OCI-LY7 (cell line): ENCODE data around the gene SERPINH1. TPM values are rescaled to one million over a fixed set of nuclear protein-coding genes. Genes with fewer than 3 reads are reported as not detected.

Experiments used
- BruUV-seq: library from RNA; stranded (reverse); fragments of 400-500 nt; replicated peaks from 2 replicates; lab custom pipeline; 2021; lab: Mats Ljungman, UMichigan
- CTCF ChIA-PET: fragments of 300-600 bp; sonication (Branson Sonifier 250); formaldehyde crosslinking; loops from one replicate; lab custom pipeline; 2022; ENCODE audit warnings: antibody characterized with exemption; ENCODE audit not compliant: unreplicated experiment; lab: Charles Lee
- POLR2A ChIA-PET: fragments of 300-600 bp; sonication (Branson Sonifier 250); formaldehyde crosslinking; loops from one replicate; lab custom pipeline; 2022; ENCODE audit warnings: antibody characterized with exemption; lab: Charles Lee
- DNase-seq: peaks from one replicate; pipeline ENCODE4 v3.0.0-alpha.2; 2015; ENCODE audit warnings: low spot score
- H2AFZ ChIP-seq: fragments of 200-600 bp; sonication (generic), shearing (Covaris generic); 2 replicates; pipeline ENCODE4 v1.6.1; 2014; ENCODE audit warnings: mild to moderate bottlenecking, antibody characterized with exemption, low read length, moderate library complexity
- H3K27ac ChIP-seq: fragments of 200-600 bp; sonication (generic); 2 replicates; pipeline ENCODE4 v1.5.1; 2014; ENCODE audit warnings: mixed run types, low read depth, mild to moderate bottlenecking, moderate library complexity, low read length, inconsistent platforms; ENCODE audit not compliant: poor library complexity, severe bottlenecking
- H3K36me3 ChIP-seq: fragments of 200-600 bp; sonication (generic); 2 replicates; pipeline ENCODE4 v1.6.1; 2014; ENCODE audit warnings: mild to moderate bottlenecking, antibody characterized with exemption, low read length, moderate library complexity, mixed read lengths; ENCODE audit not compliant: insufficient read depth
- H3K4me1 ChIP-seq: fragments of 200-600 bp; sonication (generic); 2 replicates; pipeline ENCODE4 v1.5.1; 2014; ENCODE audit warnings: mild to moderate bottlenecking, low read length; ENCODE audit not compliant: insufficient read depth, poor library complexity, severe bottlenecking
- H3K4me2 ChIP-seq: fragments of 200-600 bp; sonication (generic); 2 replicates; pipeline ENCODE4 v1.6.1; 2014; ENCODE audit warnings: mild to moderate bottlenecking, low read length
- H3K4me3 ChIP-seq: fragments of 200-600 bp; sonication (generic); 2 replicates; pipeline ENCODE4 v1.5.1; 2014; ENCODE audit warnings: mild to moderate bottlenecking, low read depth, low read length; ENCODE audit not compliant: poor library complexity, severe bottlenecking
- H3K79me2 ChIP-seq: fragments of 200-600 bp; sonication (generic); 2 replicates; pipeline ENCODE4 v1.6.1; 2016; ENCODE audit warnings: low read depth, mild to moderate bottlenecking, low read length, moderate library complexity, mixed read lengths; ENCODE audit not compliant: insufficient read depth
- H3K9me2 ChIP-seq: fragments of 200-600 bp; sonication (generic); 2 replicates; pipeline ENCODE4 v1.6.1; 2016; ENCODE audit warnings: mild to moderate bottlenecking, low read length, mixed read lengths; ENCODE audit not compliant: insufficient read depth
- H3K9me3 ChIP-seq: fragments of 200-600 bp; sonication (generic); 2 replicates; pipeline ENCODE4 v1.6.1; 2014; ENCODE audit warnings: mild to moderate bottlenecking, mixed run types, low read length, mixed read lengths
- H4K20me1 ChIP-seq: fragments of 200-600 bp; sonication (generic); 2 replicates; pipeline ENCODE4 v1.6.1; 2014; ENCODE audit warnings: mild to moderate bottlenecking, antibody characterized with exemption, low read length, moderate library complexity, mixed read lengths; ENCODE audit not compliant: insufficient read depth
- EZH2phosphoT487 ChIP-seq: fragments of 200-600 bp; sonication (generic); IDR thresholded peaks from 2 replicates; pipeline ENCODE4 v1.6.1; 2018; ENCODE audit warnings: low read depth, borderline replicate concordance, mild to moderate bottlenecking, mixed run types, antibody characterized with exemption, low read length, moderate library complexity, mixed read lengths
- intact Hi-C: fragments of 100-400 bp; cut with micrococcal nuclease; formaldehyde crosslinking; loops from one replicate; pipeline ENCODE4 v1.10.0; 2022; ENCODE audit not compliant: unreplicated experiment
- total RNA-seq, 2 experiments: library from RNA; depleted of rRNA in 1 of 2; stranded (reverse); fragments of >200 nt in 1 of 2; shearing (Covaris generic) in 1 of 2; gene quantifications; 2 replicates each; pipeline ENCODE4 v1.2.3, GENCODE V29; 2014 to 2022
- TF ChIP-seq, protein P1 (sequence below): fragments of 200-600 bp; sonication (generic); conservative IDR thresholded peaks from 2 replicates; pipeline ENCODE4 v1.5.1; 2014; ENCODE audit warnings: mild to moderate bottlenecking, antibody characterized with exemption, low read length, moderate library complexity, mixed read lengths

SERPINH1 gene
- total RNA-seq, 2 experiments from 2014 or later: not detected

DNA sequence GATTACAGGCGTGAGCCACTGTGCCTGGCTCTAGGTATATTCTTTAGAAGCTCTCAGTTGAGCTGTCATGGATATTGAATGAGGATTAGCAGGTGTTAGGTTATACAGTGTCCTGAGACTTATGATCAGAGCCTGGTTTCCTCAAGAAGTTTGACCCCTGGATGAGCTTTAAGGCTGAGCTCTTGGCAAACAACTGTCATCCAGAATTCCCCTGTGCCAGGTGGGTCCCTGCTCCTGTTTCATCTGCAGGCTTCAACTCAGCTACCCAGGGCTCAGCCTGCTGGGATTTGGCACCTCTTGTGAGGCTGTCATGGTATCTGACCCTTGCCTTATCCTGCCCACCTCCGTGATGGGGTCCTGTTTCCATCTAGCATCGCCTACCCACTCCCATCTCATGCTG, 24.3 kb downstream of the SERPINH1 start:
- Histone ChIP-seq H3K4me2 (no peak overlapping the region), H3K4me1 (no peaks in the 10 kb centered on the region), H3K9me2 (no peaks in the 10 kb centered on the region), H3K36me3 (no peaks in the 10 kb centered on the region), H3K79me2 (no peaks in the 10 kb centered on the region), H3K9me3 (no peaks in the 10 kb centered on the region), H3K4me3 (no peak overlapping the region), H3K27ac (no peak overlapping the region), H2AFZ (no peak overlapping the region), H4K20me1 (no peaks in the 10 kb centered on the region)
- ChIA-PET CTCF (no interaction called here), POLR2A (no interaction called here)
- intact Hi-C loops: no loop called here
- TF ChIP-seq, protein P1, sequence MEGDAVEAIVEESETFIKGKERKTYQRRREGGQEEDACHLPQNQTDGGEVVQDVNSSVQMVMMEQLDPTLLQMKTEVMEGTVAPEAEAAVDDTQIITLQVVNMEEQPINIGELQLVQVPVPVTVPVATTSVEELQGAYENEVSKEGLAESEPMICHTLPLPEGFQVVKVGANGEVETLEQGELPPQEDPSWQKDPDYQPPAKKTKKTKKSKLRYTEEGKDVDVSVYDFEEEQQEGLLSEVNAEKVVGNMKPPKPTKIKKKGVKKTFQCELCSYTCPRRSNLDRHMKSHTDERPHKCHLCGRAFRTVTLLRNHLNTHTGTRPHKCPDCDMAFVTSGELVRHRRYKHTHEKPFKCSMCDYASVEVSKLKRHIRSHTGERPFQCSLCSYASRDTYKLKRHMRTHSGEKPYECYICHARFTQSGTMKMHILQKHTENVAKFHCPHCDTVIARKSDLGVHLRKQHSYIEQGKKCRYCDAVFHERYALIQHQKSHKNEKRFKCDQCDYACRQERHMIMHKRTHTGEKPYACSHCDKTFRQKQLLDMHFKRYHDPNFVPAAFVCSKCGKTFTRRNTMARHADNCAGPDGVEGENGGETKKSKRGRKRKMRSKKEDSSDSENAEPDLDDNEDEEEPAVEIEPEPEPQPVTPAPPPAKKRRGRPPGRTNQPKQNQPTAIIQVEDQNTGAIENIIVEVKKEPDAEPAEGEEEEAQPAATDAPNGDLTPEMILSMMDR: no peak
- no peak for TF ChIP-seq EZH2phosphoT487
- no peak for DNase-seq
- no TSS peak for BruUV-seq

DNA sequence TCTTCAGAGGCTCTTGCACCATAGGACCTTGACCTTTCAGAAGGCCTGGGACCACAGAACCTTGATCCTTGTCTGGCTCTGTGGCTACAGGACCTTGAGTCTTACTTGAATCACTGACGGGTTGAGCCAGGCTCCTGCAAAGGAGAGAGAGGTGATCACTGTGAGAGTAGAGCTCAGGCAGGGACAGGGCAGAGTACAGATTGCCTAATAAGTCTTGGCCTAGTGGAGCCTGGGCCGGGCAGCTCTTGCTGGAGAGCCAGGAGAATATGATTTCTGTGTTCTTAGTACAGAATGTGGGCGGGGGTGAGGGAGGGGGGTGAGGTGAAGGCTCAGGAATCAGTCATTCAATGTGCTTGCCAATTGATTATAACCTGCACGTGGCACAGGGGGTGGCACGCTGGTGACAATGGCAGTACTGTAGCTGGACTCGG, 26.0 kb downstream of the SERPINH1 start:
- H3K4me3 ChIP-seq: no peak overlapping the region
- no peaks in the 10 kb centered on the region for H3K79me2 ChIP-seq
- no peak overlapping the region for H3K27ac ChIP-seq
- no peak overlapping the region for H3K4me2 ChIP-seq
- TF ChIP-seq, protein P1: no peak
- no peak for TF ChIP-seq EZH2phosphoT487
- DNase-seq: no peak
- no peaks in the 10 kb centered on the region for H3K4me1 ChIP-seq
- H4K20me1 ChIP-seq: no peaks in the 10 kb centered on the region
- H2AFZ ChIP-seq: no peak overlapping the region
- POLR2A ChIA-PET: interaction anchor here (0.6 to 1.1 kb wide), 2 partner anchors 10 to 1288 kb away, joined by 3 to 5 read pairs; no protein-coding TSS in a partner anchor
- intact Hi-C loops: no loop called here
- H3K9me3 ChIP-seq: no peaks in the 10 kb centered on the region
- no peaks in the 10 kb centered on the region for H3K36me3 ChIP-seq
- no peaks in the 10 kb centered on the region for H3K9me2 ChIP-seq
- no TSS peak for BruUV-seq
- CTCF ChIA-PET: no interaction called here

DNA sequence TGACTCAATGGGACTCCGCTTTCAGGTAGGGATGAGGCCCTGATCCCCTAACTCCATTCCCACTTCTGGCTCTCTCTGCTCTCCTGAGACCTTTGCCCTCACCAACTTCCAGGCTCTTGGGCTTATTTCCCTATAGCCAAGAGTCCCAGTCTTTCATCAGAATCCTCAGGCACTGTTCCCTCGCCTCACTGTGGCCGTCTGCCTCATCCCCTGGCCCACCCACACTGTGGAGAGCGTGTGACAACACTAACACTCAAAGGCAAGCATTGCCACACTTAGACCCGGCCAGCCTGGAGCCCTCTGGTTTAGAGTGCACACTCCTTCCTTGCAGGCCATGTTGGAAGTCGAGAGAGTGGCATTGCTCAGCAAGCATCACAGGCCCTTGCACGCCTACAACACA, 27.0 kb downstream of the SERPINH1 start:
- H4K20me1 ChIP-seq: no peaks in the 10 kb centered on the region
- no peaks in the 10 kb centered on the region for H3K9me3 ChIP-seq
- no peaks in the 10 kb centered on the region for H3K36me3 ChIP-seq
- no peaks in the 10 kb centered on the region for H3K9me2 ChIP-seq
- ChIA-PET CTCF (no interaction called here), POLR2A (interaction anchor here (1.2 kb wide), 1 partner anchor 10 kb away, joined by 4 read pairs; no protein-coding TSS in a partner anchor)
- no peak overlapping the region for H3K27ac ChIP-seq
- no peak overlapping the region for H3K4me3 ChIP-seq
- no peak overlapping the region for H2AFZ ChIP-seq
- H3K4me1 ChIP-seq: no peaks in the 10 kb centered on the region
- H3K4me2 ChIP-seq: no peak overlapping the region
- BruUV-seq: no TSS peak
- intact Hi-C loops: no loop called here
- DNase-seq: no peak
- no peaks in the 10 kb centered on the region for H3K79me2 ChIP-seq
- TF ChIP-seq EZH2phosphoT487: no peak
- TF ChIP-seq, protein P1: no peak
